Ecto neural progenitor cell (in vitro differentiated cells): ENCODE results near the gene EXOSC5.
"Not testable (repeated sequence)": the region's sequence is repeated elsewhere in the genome, so short reads cannot be mapped to it uniquely, and the experiment has no call there.

Experiments
- DNase-seq: peaks from one replicate; pipeline ENCODE4 v3.0.0-alpha.2; 2018; ENCODE audit warnings: low spot score

EXOSC5 gene

DNA sequence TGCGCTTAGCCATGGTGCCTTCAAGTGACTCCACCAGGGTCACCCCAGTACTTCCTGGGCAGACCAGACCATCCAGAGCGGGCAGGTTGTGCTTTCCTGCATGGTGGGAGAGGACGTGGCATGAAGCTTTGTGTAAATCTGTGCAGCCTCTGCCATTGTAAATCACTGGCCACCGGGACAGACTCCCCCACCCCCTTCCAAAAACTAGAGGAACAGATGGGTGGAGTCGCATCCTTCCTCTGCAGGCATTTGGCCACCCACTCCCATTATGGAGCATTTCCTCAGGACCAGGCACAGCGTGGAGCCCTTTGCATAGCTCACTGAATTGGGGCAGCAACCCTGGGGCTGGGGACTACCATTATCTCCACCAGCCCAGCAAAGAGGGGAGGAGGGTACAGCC is 8.6 kb upstream of the EXOSC5 start:
- DNase-seq = no peak

DNA sequence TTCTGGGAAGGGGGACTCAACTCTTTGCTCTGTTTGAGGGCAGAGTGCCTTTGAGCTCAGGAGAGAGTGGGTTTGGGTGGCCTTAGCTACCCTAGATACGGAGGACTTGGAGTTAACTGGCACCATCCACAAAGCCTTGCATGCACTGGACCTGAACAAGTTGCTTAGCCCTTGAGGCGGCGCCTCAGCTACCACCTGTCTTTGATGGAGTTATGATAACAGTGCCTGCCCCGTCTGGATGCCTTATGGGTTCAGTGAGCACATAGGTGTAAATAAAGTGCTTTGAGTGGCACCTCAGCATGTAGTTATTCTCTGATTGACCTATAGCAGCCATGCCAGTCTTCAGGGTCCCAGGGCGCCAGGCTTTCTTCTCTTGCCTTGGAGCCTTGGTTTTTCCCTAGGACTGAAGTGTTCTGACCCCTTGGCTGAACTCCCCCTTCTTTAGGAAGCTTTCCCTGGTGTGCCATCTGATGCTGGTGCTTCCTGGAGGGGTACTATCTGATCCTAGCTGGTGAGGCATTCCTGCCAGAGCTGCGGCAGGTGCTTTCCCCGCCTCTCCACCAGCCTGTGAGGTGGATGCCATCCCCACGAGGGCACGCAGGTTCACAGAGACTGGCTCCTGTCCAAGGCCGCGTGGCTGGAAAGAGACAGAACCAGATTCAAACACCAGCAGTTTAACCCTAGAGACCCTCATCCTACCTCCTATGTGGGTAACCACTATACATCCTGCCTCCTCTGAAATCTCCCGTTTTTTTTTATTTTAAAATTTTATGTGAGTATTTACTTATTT is 6.2 kb upstream of the EXOSC5 start:
- DNase-seq = no peak

GRCh38 chr19:41402010-41402409 is 4.9 kb upstream of the EXOSC5 start:
- no peak for DNase-seq

DNA sequence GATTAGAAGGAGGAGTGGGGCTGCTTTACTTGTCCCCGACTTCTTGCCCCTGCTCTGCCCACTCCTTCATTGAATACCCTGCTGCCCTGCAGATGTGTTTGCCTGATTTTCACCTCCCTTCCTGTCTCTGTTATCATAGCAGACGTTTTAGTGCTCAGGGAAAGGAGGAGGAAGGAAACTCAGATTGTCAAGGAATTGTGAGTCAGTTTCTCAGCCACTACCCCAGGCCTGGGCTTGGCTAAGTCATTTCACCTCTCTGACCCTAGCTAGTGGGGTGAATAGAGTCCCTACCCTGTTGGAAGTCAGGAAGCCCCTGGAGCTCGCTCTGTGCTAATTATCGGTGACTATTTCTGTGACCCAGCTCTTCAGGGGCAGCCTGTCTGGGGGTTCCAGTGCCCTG is 4.3 kb upstream of the EXOSC5 start:
- DNase-seq = no peak

- DNase-seq = no peak
These were observed 2.4 kb upstream of the EXOSC5 start for GRCh38 chr19:41399525-41399924.

DNA sequence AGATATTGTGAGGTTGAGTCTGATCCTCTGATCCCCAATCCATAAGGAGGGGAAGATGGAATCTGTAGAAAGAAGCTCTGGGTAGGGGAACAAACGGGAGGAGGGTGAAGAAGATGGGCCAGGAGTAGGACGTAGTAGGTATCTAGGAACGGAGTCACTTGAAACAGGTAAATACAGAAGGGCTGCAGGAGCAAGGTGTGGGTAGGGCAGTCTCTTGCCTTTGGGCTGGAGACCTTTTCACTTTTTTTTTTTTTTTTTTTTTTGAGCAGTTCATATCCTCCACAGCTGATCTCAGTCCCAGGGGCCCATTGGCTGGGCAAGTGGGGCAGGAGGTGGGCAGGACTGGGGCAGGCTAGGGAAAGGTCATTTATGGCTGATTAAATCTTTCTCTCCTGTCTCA is 1.9 kb upstream of the EXOSC5 start:
- no peak for DNase-seq

GRCh38 chr19:41398598-41398997 is 1.4 kb upstream of the EXOSC5 start:
- DNase-seq = no peak

DNA sequence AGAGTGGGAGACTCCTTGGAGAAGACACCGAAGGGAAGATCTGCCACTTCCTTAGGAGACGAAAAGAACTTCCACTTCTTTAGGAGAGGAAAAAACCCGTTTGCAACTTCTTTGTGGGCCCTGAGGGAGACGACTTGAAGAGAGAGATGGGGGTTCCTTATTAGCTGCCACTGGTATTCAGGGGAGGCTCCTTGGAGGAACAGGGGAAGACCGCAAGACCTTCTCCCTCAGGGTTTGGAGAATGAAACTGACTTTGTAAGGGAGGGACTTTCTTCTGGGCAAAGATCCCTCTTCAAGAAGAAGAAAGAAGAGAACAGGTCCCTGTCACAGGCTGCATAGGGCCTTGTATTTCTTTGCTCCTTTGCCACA is 875 bp upstream of the EXOSC5 start:
- DNase-seq = no peak

- no peak for DNase-seq
These were observed 1.8 kb downstream of the EXOSC5 start for GRCh38 chr19:41395355-41395754.

GRCh38 chr19:41392775-41393174 is 4.4 kb downstream of the EXOSC5 start:
- DNase-seq = no peak

DNA sequence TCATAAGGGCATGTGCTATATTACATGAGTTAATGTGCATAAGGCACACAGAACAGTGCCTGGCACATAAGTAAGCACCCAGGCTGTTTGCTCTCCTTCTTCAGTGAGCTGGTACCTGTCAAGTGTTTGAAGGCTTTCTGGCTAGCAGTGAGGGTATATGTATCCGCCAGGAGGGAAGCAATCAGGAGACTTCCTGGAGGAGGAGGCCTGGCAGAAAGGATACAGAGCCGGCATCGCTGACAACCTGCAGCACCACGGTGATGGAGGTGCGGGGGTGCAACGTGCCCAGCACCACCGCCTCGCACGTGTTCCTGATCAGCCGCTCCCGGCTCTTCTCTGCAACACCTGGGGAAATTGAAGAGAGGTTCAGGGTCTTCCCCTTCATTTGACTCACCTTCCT is 5.5 kb downstream of the EXOSC5 start:
- DNase-seq = no peak

DNA sequence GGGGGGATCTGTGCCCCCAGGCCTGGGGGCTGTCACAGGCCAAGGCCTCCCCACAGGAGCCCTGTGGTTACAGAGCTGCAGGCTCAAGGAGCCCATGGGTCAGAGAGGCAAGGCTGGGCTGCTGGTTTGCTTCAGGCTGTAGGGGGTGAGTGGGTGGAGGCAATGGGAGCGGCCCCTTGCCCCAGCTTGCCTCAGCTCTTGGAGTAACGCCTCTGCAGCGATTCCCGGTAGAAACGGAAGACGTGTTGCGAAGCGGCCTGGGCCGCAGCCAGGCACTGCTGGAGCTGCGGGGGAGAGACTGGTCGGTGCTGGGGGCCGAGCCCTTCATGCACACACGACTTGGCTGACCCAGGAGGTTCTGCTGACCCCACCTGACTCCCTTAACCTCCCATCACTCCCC is 10.7 kb downstream of the EXOSC5 start:
- DNase-seq = no peak

DNA sequence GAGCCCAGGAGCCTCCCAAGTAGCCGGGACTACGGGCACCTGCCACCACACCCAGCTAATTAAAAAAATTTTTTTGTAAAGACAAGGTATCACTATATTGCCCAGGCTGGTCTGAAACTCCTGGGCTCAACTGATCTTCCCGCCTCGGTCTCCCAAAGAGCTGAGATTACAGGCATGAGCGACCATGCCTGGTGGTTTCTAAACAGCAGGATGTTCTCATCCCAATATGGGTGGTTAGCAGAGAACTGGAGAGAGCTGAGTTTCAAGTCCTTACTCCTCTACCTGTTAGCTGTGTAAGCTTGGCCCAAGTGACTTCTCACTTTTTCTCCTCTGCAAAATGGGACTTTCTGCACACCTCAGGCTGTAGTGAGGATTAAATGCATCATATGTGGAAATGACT is 12.8 kb downstream of the EXOSC5 start:
- DNase-seq = no peak

GRCh38 chr19:41381536-41381935 is 15.6 kb downstream of the EXOSC5 start:
- DNase-seq = not testable (repeated sequence)

GRCh38 chr19:41377977-41378709 is 19.0 kb downstream of the EXOSC5 start:
- peak; percentile 64 for DNase-seq

DNA sequence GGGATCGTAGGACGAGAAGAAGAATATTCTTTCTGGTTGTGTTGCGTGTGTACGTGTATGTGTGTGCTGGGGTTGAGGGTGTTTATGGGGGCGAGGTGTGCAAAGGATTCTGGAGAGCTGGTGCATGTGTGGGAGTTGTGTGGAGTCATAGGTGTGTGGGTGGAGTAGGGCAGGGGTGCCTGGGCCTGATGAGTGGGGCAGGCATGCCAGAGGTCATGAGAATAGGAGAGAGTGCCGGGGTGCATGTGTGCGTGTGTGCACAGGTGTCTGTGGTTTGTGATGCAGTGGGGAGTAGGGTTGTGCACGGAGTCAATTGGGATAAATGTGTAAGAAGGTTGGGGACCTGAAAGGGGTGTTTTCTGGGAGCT is 20.2 kb downstream of the EXOSC5 start:
- DNase-seq = no peak

- DNase-seq = peak; percentile 73
These were observed 20.7 kb downstream of the EXOSC5 start, which contains the start of gene TMEM91 for GRCh38 chr19:41376241-41376997. Gene TMEM91, plus strand, starts transcription at chr19:41376533. Its CDS starts 1,777 bp downstream, at chr19:41378310.

- DNase-seq = no peak
These were observed 23.2 kb downstream of the EXOSC5 start for GRCh38 chr19:41373993-41374392.

DNA sequence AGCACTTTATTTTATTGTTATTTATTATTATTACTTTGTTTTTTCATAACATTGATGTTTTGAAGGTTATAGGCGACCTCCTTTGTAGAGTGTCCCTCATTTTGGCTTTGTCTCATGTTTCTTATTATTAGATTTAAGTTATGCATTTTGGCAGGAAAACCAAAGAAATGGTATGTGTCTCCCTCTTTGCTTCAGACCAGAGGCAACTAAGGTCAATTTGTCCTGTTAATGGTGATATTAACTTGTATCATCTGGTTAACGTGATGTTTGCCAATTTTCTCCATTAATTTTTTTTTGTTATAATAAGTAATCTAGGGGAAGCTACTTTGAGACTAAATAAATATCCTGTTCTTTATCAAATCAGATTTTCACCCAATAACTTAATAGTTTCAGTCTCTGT is 24.7 kb downstream of the EXOSC5 start:
- DNase-seq = no peak

- no peak for DNase-seq
These were observed 25.6 kb downstream of the EXOSC5 start for GRCh38 chr19:41371541-41371940.

GRCh38 chr19:41371119-41371518 is 26.0 kb downstream of the EXOSC5 start:
- not testable (repeated sequence) for DNase-seq

DNA sequence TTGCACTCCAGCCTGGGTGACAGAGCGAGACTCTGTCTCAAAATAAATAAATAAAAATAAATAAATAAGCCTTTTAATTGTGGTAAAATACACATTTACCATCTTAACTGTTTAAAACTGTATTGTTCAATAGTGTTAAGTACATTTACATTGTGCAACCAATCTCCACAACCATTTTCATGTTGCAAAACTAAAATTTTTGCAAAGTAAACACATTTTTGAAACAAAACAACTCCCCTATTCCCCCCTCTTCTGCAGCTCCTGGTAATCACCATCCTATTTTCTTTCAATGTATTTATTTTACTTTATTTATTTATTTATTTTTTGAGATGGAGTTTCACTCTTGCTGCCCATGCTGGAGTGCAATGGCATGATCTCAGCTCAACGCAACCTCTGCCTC is 27.4 kb downstream of the EXOSC5 start:
- DNase-seq = no peak

GRCh38 chr19:41367848-41368301 is 29.3 kb downstream of the EXOSC5 start:
- no peak for DNase-seq
